ENCODE measurements around the gene FRAT1.

DNA sequence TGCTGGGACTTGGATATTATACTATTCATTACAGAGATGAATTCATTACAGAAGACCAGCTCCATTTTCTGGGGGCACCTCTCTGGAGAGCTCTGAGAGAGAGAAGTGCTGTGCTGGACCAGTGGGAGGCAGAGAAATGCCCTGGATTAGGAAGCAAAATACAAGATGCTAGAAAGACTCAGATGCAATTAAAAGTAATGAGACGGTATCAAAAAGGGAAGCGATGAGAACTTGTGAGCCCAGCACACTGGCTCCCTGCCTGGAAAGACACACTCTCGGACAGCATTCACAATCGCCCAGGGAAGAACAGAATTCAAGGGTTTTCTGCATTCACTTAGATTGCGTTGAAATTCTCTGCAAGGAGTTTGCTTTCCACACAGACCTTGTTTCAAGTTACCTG, 19.0 kb downstream of the FRAT1 start:
- TF ChIP-seq, protein P1, sequence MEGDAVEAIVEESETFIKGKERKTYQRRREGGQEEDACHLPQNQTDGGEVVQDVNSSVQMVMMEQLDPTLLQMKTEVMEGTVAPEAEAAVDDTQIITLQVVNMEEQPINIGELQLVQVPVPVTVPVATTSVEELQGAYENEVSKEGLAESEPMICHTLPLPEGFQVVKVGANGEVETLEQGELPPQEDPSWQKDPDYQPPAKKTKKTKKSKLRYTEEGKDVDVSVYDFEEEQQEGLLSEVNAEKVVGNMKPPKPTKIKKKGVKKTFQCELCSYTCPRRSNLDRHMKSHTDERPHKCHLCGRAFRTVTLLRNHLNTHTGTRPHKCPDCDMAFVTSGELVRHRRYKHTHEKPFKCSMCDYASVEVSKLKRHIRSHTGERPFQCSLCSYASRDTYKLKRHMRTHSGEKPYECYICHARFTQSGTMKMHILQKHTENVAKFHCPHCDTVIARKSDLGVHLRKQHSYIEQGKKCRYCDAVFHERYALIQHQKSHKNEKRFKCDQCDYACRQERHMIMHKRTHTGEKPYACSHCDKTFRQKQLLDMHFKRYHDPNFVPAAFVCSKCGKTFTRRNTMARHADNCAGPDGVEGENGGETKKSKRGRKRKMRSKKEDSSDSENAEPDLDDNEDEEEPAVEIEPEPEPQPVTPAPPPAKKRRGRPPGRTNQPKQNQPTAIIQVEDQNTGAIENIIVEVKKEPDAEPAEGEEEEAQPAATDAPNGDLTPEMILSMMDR (IDR thresholded peaks at IDR 0.05; ENCODE audit: poor library complexity, severe bottlenecking), result no peak
- TF ChIP-seq EZH2 (IDR thresholded peaks at IDR 0.05; ENCODE audit: borderline replicate concordance, insufficient read depth, low read length, poor library complexity, severe bottlenecking), result no peak
- no peak for TF ChIP-seq EP300 (conservative IDR thresholded peaks at IDR 0.05; ENCODE audit: poor library complexity, severe bottlenecking)
- TF ChIP-seq POLR2AphosphoS5 (IDR thresholded peaks at IDR 0.05), result no peak
- TF ChIP-seq RAD21 (conservative IDR thresholded peaks at IDR 0.05), result no peak
- TF ChIP-seq, protein P2, sequence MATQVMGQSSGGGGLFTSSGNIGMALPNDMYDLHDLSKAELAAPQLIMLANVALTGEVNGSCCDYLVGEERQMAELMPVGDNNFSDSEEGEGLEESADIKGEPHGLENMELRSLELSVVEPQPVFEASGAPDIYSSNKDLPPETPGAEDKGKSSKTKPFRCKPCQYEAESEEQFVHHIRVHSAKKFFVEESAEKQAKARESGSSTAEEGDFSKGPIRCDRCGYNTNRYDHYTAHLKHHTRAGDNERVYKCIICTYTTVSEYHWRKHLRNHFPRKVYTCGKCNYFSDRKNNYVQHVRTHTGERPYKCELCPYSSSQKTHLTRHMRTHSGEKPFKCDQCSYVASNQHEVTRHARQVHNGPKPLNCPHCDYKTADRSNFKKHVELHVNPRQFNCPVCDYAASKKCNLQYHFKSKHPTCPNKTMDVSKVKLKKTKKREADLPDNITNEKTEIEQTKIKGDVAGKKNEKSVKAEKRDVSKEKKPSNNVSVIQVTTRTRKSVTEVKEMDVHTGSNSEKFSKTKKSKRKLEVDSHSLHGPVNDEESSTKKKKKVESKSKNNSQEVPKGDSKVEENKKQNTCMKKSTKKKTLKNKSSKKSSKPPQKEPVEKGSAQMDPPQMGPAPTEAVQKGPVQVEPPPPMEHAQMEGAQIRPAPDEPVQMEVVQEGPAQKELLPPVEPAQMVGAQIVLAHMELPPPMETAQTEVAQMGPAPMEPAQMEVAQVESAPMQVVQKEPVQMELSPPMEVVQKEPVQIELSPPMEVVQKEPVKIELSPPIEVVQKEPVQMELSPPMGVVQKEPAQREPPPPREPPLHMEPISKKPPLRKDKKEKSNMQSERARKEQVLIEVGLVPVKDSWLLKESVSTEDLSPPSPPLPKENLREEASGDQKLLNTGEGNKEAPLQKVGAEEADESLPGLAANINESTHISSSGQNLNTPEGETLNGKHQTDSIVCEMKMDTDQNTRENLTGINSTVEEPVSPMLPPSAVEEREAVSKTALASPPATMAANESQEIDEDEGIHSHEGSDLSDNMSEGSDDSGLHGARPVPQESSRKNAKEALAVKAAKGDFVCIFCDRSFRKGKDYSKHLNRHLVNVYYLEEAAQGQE (IDR thresholded peaks at IDR 0.05; ENCODE audit: borderline replicate concordance), result no peak
- TF ChIP-seq TAF1 (IDR thresholded peaks at IDR 0.05; ENCODE audit: low read depth), result no peak
